PC-3 (cell line): ENCODE data around the gene PRICKLE2. TPM values are rescaled to one million over a fixed set of nuclear protein-coding genes. Genes with fewer than 3 reads are reported as not detected.

Experiments
- ATAC-seq: fragments of 200-7000 bp; cut with Tn5 transposase; 2 replicates; pipeline ENCODE4 v1.9.1; 2020; ENCODE audit warnings: mild to moderate bottlenecking, moderate library complexity
- BruUV-seq: library from RNA; stranded (reverse); fragments of 400-500 nt; replicated peaks from 2 replicates; lab custom pipeline; 2021; lab: Mats Ljungman, UMichigan
- CTCF ChIA-PET: fragments of 300-600 bp; sonication (Branson Sonifier 250); formaldehyde crosslinking; loops from one replicate; lab custom pipeline; 2022; ENCODE audit warnings: antibody characterized with exemption; lab: Charles Lee
- POLR2A ChIA-PET: fragments of 300-600 bp; sonication (Branson Sonifier 250); formaldehyde crosslinking; loops from one replicate; lab custom pipeline; 2022; ENCODE audit warnings: antibody characterized with exemption; ENCODE audit not compliant: unreplicated experiment; lab: Charles Lee
- DNase-seq: peaks from one replicate; pipeline ENCODE4 v3.0.0-alpha.2; 2015
- H2AFZ ChIP-seq: fragments of 300-600 bp; sonication (generic); 2 replicates; pipeline ENCODE4 v1.6.0; 2016; ENCODE audit warnings: antibody characterized with exemption, low read length
- H3F3A ChIP-seq: fragments of 300-600 bp; sonication (generic); one replicate; pipeline ENCODE4 v1.6.0; 2017; ENCODE audit warnings: antibody characterized with exemption, low read length, control low read depth, mild to moderate bottlenecking; ENCODE audit not compliant: unreplicated experiment
- H3K27ac ChIP-seq: fragments of 300-600 bp; sonication (generic); 2 replicates; pipeline ENCODE4 v1.5.1; 2016; ENCODE audit warnings: mild to moderate bottlenecking, low read length
- H3K27me3 ChIP-seq: fragments of 300-600 bp; sonication (generic); 2 replicates; pipeline ENCODE4 v1.6.1; 2016; ENCODE audit warnings: low read length, mixed read lengths
- H3K36me3 ChIP-seq: fragments of 300-600 bp; sonication (generic); 2 replicates; pipeline ENCODE4 v1.6.1; 2016; ENCODE audit warnings: low read depth, mixed run types, low read length, mixed read lengths
- H3K4me1 ChIP-seq: fragments of 300-600 bp; sonication (generic); 2 replicates; pipeline ENCODE4 v1.5.1; 2016; ENCODE audit warnings: low read length; ENCODE audit not compliant: insufficient read depth
- H3K4me2 ChIP-seq: fragments of 300-600 bp; sonication (generic); 2 replicates; pipeline ENCODE4 v1.6.0; 2016; ENCODE audit warnings: low read length
- H3K4me3 ChIP-seq: fragments of 300-600 bp; sonication (generic); 2 replicates; pipeline ENCODE4 v1.5.1; 2016; ENCODE audit warnings: mild to moderate bottlenecking, low read length, mixed read lengths
- H3K79me2 ChIP-seq: fragments of 300-600 bp; sonication (generic); 2 replicates; pipeline ENCODE4 v1.6.1; 2017; ENCODE audit warnings: low read length, mixed read lengths
- H3K9ac ChIP-seq: fragments of 300-600 bp; sonication (generic); 2 replicates; pipeline ENCODE4 v1.6.0; 2016; ENCODE audit warnings: mild to moderate bottlenecking, low read length
- H3K9me2 ChIP-seq: fragments of 300-600 bp; sonication (generic); replicated peaks from 2 replicates; pipeline ENCODE4 v1.6.1; 2016; ENCODE audit warnings: mixed run types, low read length, mixed read lengths
- H3K9me3 ChIP-seq: fragments of 300-600 bp; sonication (generic); 2 replicates; pipeline ENCODE4 v1.6.1; 2016; ENCODE audit warnings: low read length, mixed read lengths
- H4K20me1 ChIP-seq: fragments of 300-600 bp; sonication (generic); 2 replicates; pipeline ENCODE4 v1.6.1; 2016; ENCODE audit warnings: low read length, mixed read lengths
- CTCF ChIP-seq: fragments of 300-600 bp; sonication (generic); conservative IDR thresholded peaks from 2 replicates; pipeline ENCODE4 v1.5.1; 2017; ENCODE audit warnings: antibody characterized with exemption, low read depth, mild to moderate bottlenecking, low read length
- EZH2 ChIP-seq: fragments of 300-600 bp; sonication (generic); IDR thresholded peaks from one replicate; pipeline ENCODE4 v1.6.1; 2017; ENCODE audit warnings: antibody characterized with exemption, mild to moderate bottlenecking, low read length; ENCODE audit not compliant: unreplicated experiment
- EZH2phosphoT487 ChIP-seq: fragments of 300-600 bp; sonication (generic); IDR thresholded peaks from 2 replicates; pipeline ENCODE4 v1.6.1; 2018; ENCODE audit warnings: mild to moderate bottlenecking, antibody characterized with exemption, low read length, borderline replicate concordance
- intact Hi-C: fragments of 100-400 bp; cut with micrococcal nuclease; formaldehyde crosslinking; loops from 2 replicates; pipeline ENCODE4 v1.9.0; 2023
- total RNA-seq: library from RNA; depleted of rRNA; stranded (reverse); fragments of >200 nt; gene quantifications from 2 replicates; pipeline ENCODE4 v1.2.3, GENCODE V29; 2014

Gene PRICKLE2
- total RNA-seq, 1 experiment from 2014 or later: 1.8 TPM

GRCh38 chr3:64220161-64220914, 4.9 kb downstream of the PRICKLE2 start:
- Histone ChIP-seq H3K27me3 (no peaks in the 10 kb centered on the region), H3K79me2 (no peaks in the 10 kb centered on the region), H3K36me3 (no peaks in the 10 kb centered on the region), H3K9ac (no peak overlapping the region), H3F3A (no peaks in the 10 kb centered on the region), H4K20me1 (no peaks in the 10 kb centered on the region), H3K27ac (no peak overlapping the region), H3K9me3 (no peaks in the 10 kb centered on the region), H3K4me2 (no peak overlapping the region), H3K4me1 (no peaks in the 10 kb centered on the region), H3K9me2 (no peaks in the 10 kb centered on the region), H2AFZ (no peak overlapping the region), H3K4me3 (no peak overlapping the region)
- ATAC-seq (no peak), DNase-seq (peak; percentile 19)
- POLR2A ChIA-PET: no interaction called here
- CTCF ChIA-PET: no interaction called here
- intact Hi-C loops: loop anchor here (5.0 kb wide), 1 partner anchor 188 kb away; no protein-coding TSS in a partner anchor
- no peak for TF ChIP-seq EZH2
- TF ChIP-seq EZH2phosphoT487: no peak
- no peak for TF ChIP-seq CTCF
- no TSS peak for BruUV-seq

GRCh38 chr3:64218746-64219145, 6.5 kb downstream of the PRICKLE2 start:
- H3K9me2 ChIP-seq: no peaks in the 10 kb centered on the region

More at GRCh38 chr3:64218746-64219145, 6.5 kb downstream of the PRICKLE2 start:
- no peak for ATAC-seq
- Histone ChIP-seq H2AFZ (no peak overlapping the region), H3K79me2 (no peaks in the 10 kb centered on the region), H3F3A (no peaks in the 10 kb centered on the region), H4K20me1 (no peaks in the 10 kb centered on the region), H3K27ac (no peak overlapping the region), H3K4me2 (no peak overlapping the region), H3K36me3 (no peaks in the 10 kb centered on the region), H3K4me3 (no peak overlapping the region), H3K4me1 (no peaks in the 10 kb centered on the region), H3K9me3 (no peaks in the 10 kb centered on the region), H3K9ac (no peak overlapping the region), H3K27me3 (no peaks in the 10 kb centered on the region)
- BruUV-seq: no TSS peak
- ChIA-PET POLR2A (no interaction called here), CTCF (no interaction called here)
- no peak for DNase-seq
- intact Hi-C loops: no loop called here
- no peak for TF ChIP-seq EZH2
- no peak for TF ChIP-seq CTCF
- no peak for TF ChIP-seq EZH2phosphoT487
